Superior temporal gyrus (tissue), 1 donor: ENCODE measurements around the gene WARS2.
"Not testable (repeated sequence)": the region's sequence is repeated elsewhere in the genome, so short reads cannot be mapped to it uniquely, and the experiment has no call there.

Source experiments
- DNase-seq: peaks from one replicate; pipeline ENCODE4 v3.0.0-alpha.2; 2016; ENCODE audit errors: extremely low spot score

WARS2 gene

GRCh38 chr1:119140177-119141019 lies at the start of gene WARS2:
Gene WARS2 (minus strand): TSS chr1:119140653. CDS start chr1:119140644, 9 bp downstream.
- DNase-seq = peak; percentile 99

DNA sequence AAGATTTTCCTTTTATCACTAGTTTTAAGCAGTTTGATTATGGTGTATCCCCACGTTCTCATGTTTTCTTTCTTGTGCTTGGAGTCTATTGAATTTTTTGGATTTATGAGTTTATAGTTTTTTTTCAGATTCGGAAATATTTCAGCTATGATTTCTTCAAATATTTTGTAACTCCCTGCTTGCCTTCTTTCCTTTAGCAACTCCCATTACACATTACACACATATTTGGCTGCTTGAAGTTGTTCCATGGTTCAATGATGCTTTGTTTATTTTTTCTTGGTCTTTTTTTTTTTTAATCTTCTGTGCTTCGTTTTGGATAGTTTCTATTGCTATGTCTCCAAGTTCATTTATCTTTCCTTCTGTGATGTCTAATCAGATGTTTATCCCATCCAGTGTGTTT lies 48.5 kb upstream of the WARS2 start:
- no peak for DNase-seq

GRCh38 chr1:119187416-119187815 lies 47.0 kb upstream of the WARS2 start:
- DNase-seq = no peak

GRCh38 chr1:119186471-119186870 lies 46.0 kb upstream of the WARS2 start:
- no peak for DNase-seq

DNA sequence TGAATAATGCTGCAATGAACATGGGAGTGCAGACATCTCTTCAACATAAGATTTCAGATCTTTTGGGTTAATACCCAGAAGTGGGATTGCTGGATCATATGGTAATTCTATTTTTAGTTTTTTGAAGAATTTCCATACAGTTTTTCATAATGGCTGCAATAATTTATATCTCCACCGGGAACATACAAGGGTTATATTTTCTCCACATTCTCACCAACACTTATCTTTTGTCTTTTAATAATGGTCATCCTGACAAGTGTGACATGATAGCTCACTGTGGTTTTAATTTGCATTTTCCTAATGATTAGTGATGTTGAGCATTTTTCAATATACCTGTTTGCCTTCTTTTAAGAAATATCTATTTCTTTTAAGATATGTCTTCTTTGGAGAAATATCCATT lies 44.5 kb upstream of the WARS2 start:
- DNase-seq = no peak

- no peak for DNase-seq
These were observed 40.8 kb upstream of the WARS2 start for GRCh38 chr1:119181218-119181617.

DNA sequence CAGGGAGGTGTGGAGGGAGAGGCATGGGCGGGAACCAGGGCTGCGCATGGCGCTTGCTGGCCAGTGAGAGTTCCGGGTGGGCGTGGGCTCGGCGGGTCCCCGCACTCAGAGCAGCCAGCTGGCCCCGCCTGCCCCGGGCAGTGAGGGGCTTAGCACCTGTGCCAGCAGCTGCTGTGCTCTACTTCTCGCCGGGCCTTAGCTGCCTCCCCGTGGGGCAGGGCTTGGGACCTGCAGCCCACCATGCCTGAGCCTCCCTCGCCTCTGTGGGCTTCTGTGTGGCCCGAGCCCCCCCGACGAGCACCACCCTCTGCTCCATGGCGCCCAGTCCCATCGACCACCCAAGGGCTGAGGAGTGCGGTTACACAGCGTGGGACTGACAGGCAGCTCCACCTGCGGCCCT lies 38.6 kb upstream of the WARS2 start:
- no peak for DNase-seq

DNA sequence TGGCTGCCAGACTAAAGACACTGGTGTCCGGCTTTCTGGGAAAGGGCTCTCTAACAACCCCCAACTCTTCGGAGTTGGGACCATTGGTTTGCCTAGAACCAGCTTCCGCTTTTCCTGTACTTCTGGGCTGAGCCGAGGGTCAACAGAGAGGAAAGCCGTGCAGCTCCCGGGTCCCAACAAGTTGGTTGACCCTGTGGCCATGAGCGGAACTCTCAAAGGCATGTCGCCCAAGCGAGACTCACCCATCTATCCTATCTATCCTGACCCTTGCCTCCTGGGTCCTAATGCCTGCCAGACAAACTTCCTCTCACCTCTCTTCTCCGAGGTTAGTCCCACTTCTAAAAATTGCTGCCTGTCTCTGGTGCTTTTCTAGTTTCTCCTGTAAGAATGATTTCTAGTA lies 32.5 kb upstream of the WARS2 start:
- not testable (repeated sequence) for DNase-seq

DNA sequence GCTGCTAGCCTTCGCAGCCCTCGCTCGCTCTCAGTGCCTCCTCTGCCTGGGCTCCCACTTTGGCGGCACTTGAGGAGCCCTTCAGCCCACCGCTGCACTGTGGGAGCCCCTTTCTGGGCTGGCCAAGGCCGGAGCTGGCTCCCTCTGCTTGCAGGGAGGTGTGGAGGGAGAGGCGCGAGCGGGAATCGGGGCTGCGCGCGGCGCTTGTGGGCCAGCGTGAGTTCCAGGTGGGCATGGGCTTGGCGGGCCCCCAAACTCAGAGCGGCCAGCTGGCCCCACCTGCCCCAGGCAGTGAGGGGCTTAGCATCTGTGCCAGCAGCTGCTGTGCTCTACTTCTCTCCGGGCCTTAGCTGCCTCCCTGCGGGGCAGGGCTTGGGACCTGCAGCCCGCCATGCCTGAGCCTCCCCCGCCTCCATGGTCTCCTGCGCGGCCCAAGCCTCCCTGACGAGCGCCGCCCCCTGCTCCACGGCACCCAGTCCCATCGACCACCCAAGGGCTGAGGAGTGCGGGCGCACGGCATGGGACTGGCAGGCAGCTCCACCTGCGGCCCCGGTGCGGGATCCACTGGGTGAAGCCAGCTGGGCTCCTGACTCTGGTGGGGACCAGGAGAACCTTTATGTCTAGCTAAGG lies 31.0 kb upstream of the WARS2 start:
- not testable (repeated sequence) for DNase-seq

GRCh38 chr1:119163396-119163795 lies 22.9 kb upstream of the WARS2 start:
- DNase-seq = no peak

GRCh38 chr1:119160866-119161265 lies 20.4 kb upstream of the WARS2 start:
- no peak for DNase-seq

GRCh38 chr1:119160409-119160808 lies 20.0 kb upstream of the WARS2 start:
- no peak for DNase-seq

- DNase-seq = no peak
These were observed 19.5 kb upstream of the WARS2 start for GRCh38 chr1:119159966-119160365.

DNA sequence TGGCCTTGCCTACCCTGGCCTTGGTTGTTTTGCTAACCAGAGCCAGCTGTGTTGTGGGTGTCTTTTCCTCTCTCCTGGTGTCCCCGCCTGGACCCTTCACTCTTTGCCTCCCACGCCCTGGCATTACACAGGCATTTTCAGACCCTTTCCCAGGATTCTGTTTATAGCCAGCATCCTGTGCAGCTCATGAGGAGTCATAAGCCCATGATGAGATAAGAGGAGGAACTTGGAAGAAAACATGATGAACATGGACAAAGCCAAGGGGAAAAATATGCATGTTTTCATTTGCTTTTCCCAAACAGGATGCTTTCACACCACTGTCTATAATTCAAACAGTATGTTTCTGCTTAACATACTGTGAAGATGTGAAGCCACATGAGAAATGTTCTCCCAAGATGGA lies 18.7 kb upstream of the WARS2 start:
- DNase-seq = no peak

DNA sequence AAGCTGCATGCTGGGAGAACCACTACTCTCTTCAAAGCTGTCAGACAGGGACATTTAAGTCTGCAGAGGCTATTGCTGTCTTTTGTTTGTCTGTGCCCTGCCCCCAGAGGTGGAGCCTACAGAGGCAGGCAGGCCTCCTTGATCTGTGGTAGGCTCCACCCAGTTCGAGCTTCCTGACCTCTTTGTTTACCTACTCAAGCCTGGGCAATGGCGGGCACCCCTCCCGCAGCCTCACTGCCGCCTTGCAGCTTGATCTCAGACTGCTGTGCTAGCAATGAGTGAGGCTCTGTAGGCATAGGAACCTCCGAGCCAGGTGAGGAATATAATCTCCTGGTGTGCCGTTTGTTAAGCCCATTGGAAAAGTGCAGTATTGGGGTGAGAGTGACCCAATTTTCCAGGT lies 16.3 kb upstream of the WARS2 start:
- not testable (repeated sequence) for DNase-seq

DNA sequence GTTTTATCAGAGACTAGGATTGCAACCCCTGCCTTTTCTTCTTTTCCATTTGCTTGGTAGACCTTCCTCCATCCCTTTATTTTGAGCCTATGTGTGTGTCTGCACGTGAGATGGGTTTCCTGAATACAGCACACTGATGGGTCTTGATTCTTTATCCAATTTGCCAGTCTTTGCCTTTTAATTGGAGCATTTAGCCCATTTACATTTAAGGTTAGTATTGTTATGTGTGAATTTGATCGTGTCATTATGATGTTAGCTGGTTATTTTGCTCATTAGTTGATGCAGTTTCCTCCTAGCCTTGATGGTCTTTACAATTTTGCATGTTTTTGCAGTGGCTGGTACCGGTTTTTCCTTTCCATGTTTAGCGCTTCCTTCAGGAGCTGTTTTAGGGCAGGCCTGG lies 14.6 kb upstream of the WARS2 start:
- not testable (repeated sequence) for DNase-seq

GRCh38 chr1:119150150-119150549 lies 9.7 kb upstream of the WARS2 start:
- DNase-seq = no peak

GRCh38 chr1:119147661-119148090 lies 7.2 kb upstream of the WARS2 start:
- no peak for DNase-seq

- DNase-seq = no peak
These were observed 6.0 kb upstream of the WARS2 start for GRCh38 chr1:119146466-119146865.

DNA sequence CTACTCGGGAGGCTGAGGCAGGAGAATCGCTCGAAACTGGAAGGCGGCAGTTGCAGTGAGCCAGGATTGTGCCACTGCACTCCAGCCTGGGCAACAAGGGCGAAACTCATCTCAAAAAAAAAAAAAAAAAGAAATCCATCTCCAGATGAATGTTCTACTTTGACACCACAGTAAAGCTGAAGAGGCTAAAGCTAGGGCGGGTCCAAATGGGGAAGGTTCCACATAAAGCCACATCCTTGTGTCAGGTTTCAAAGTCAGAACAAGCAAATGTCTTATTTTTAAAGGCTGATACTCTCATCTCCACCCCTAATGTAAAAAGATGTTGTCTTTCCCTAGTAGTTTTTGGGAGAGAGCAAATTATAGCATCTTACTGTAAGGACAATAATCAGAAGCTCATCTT lies 4.4 kb upstream of the WARS2 start:
- DNase-seq = no peak

DNA sequence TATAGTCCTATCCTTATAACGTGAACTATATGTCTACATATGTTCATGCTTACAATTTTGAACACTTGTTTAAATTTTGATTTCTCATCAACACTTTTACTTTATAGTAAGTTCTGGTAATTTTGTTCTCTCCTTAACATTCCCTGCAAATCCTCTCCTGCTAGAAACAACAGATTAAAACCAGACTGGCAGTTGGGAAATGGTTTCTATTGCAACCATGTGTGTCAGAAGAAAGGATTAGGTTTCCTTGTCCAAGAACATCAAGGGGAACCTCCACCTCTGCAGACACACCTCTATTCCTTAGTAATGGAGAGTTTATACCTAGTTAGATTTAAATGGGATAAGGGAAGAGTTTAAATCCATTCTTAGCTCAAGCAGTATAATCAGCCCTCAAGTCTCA lies 3.3 kb upstream of the WARS2 start:
- no peak for DNase-seq

DNA sequence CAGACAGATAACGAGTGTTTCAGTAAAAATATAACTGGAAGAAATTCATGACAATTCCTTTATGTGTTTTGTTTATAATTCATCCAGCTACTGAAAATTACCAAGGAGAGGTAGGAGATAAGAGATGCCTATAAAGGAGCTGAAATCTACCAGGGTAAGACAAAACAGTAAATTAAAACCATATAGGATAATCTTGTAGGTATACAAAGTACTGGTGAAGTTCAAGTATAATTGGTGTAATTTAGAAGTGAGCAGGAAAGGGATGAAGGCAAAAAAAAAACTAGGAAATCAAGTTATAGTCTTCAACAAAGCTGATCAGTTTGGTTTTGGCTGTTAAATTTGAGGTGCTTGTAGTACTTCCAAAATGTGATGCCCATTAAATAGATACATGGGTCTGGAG lies 1.2 kb upstream of the WARS2 start:
- no peak for DNase-seq

- no peak for DNase-seq
These were observed 569 bp upstream of the WARS2 start for GRCh38 chr1:119141020-119141424.

GRCh38 chr1:119139857-119140176 lies 636 bp downstream of the WARS2 start:
- DNase-seq = no peak
